ENCODE results near the gene PPM1N.
"Not testable (repeated sequence)": the region's sequence is repeated elsewhere in the genome, so short reads cannot be mapped to it uniquely, and the experiment has no call there.

Gene PPM1N

GRCh38 chr19:45510352-45510751 lies 12.1 kb downstream of the PPM1N start:
- not testable (repeated sequence) for DNase-seq

- no peak for DNase-seq
Measured at GRCh38 chr19:45511074-45511473, 12.8 kb downstream of the PPM1N start.

GRCh38 chr19:45512881-45513483 lies 14.7 kb downstream of the PPM1N start:
- DNase-seq = no peak

- DNase-seq = no peak
Measured at GRCh38 chr19:45514376-45515051, 16.3 kb downstream of the PPM1N start.

GRCh38 chr19:45515081-45515624 lies 16.9 kb downstream of the PPM1N start:
- DNase-seq = no peak

GRCh38 chr19:45515807-45516401 lies 17.7 kb downstream of the PPM1N start:
- no peak for DNase-seq

GRCh38 chr19:45517238-45517637 lies 19.0 kb downstream of the PPM1N start:
- DNase-seq = no peak

- no peak for DNase-seq
Measured at GRCh38 chr19:45517641-45518468, 19.6 kb downstream of the PPM1N start.

- no peak for DNase-seq
Measured at GRCh38 chr19:45518469-45518826, 20.2 kb downstream of the PPM1N start.

GRCh38 chr19:45522010-45522941 lies 24.0 kb downstream of the PPM1N start:
- no peak for DNase-seq

GRCh38 chr19:45523642-45524256 lies 25.5 kb downstream of the PPM1N start:
- peak; percentile 74 to 86 for DNase-seq

- DNase-seq = no peak
Measured at GRCh38 chr19:45524575-45525129, 26.4 kb downstream of the PPM1N start.

- DNase-seq = peak; percentile 45 to 70
Measured at GRCh38 chr19:45526143-45526542, 27.9 kb downstream of the PPM1N start.

GRCh38 chr19:45526971-45527370 lies 28.7 kb downstream of the PPM1N start:
- DNase-seq = no peak

GRCh38 chr19:45527731-45528130 lies 29.5 kb downstream of the PPM1N start:
- no peak for DNase-seq

GRCh38 chr19:45528149-45528743 lies 30.0 kb downstream of the PPM1N start:
- no peak for DNase-seq

- peak; percentile 41 to 60 for DNase-seq
Measured at GRCh38 chr19:45528744-45529419, 30.6 kb downstream of the PPM1N start.

GRCh38 chr19:45529420-45529785 lies 31.2 kb downstream of the PPM1N start:
- DNase-seq = no peak

- no peak for DNase-seq
Measured at GRCh38 chr19:45531349-45531748, 33.1 kb downstream of the PPM1N start.

GRCh38 chr19:45539459-45539858 lies 41.2 kb downstream of the PPM1N start:
- no peak for DNase-seq
